Thymus (tissue), 2 donors: ENCODE results near the gene PALS1. TPM values are rescaled to one million over a fixed set of nuclear protein-coding genes. Genes with fewer than 3 reads are reported as not detected.

ENCODE experiments used
- polyA plus RNA-seq: library from polyadenylated mRNA; stranded (reverse); fragments of 200-250 nt; gene quantifications from one replicate; pipeline ENCODE4 v1.2.3, GENCODE V29; 2013
- total RNA-seq: library from RNA; stranded (reverse); fragments of 120-200 nt; gene quantifications from one replicate; pipeline ENCODE4 v1.2.4, GENCODE V29; 2013
- donor health status: healthy.

PALS1 gene
- total and polyA plus RNA-seq, 2 donors: 7.2 to 17.3 TPM

Other genes with a start within 250 kb of the PALS1 start
- 0.24 TPM for gene GARIN2, start 52.0 kb upstream of the PALS1 start, total RNA-seq
- gene GARIN2, start 52.0 kb upstream of the PALS1 start, polyA plus RNA-seq: 0.05 TPM
- 103 TPM for gene ATP6V1D, start 118.4 kb downstream of the PALS1 start, total RNA-seq
- gene ATP6V1D, start 118.4 kb downstream of the PALS1 start, polyA plus RNA-seq: 71.1 TPM
- 130 TPM for gene EIF2S1, start 118.9 kb downstream of the PALS1 start, total RNA-seq
- 42.7 TPM for gene EIF2S1, start 118.9 kb downstream of the PALS1 start, polyA plus RNA-seq
- 34.0 TPM for gene PLEK2, start 170.7 kb downstream of the PALS1 start, total RNA-seq
- gene PLEK2, start 170.7 kb downstream of the PALS1 start, polyA plus RNA-seq: 22.0 TPM
- 13.7 TPM for gene TMEM229B, start 247.3 kb downstream of the PALS1 start, total RNA-seq
- gene TMEM229B, start 247.3 kb downstream of the PALS1 start, polyA plus RNA-seq: 6.6 TPM